HepG2 (cell line): Measurements from ENCODE around the gene GRAMD1B. TPM values are rescaled to one million over a fixed set of nuclear protein-coding genes. Genes with fewer than 3 reads are reported as not detected.

Experiments used
- ATAC-seq: fragments of 200-7000 bp; cut with Tn5 transposase; 3 replicates; pipeline ENCODE4 v1.9.1; 2020; ENCODE audit warnings: mild to moderate bottlenecking, moderate library complexity
- BruUV-seq: library from RNA; stranded (reverse); fragments of 400-500 nt; replicated peaks from 2 replicates; lab custom pipeline; 2021; lab: Mats Ljungman, UMichigan
- CTCF ChIA-PET: fragments of 300-600 bp; formaldehyde crosslinking; extraction: SDS; loops from one replicate; lab custom pipeline; 2021; ENCODE audit warnings: low total read pairs, inconsistent platforms, low intra/inter-chr PET ratio; lab: Yijun Ruan, JAX
- POLR2A ChIA-PET: fragments of 350-600 bp; sonication (Branson Sonifier 250); formaldehyde crosslinking; loops from one replicate; lab custom pipeline; 2020; ENCODE audit warnings: antibody characterized with exemption, inconsistent platforms; lab: Yijun Ruan, JAX
- DNase-seq: peaks from one replicate; pipeline ENCODE4 v3.0.0-alpha.2; 2015; ENCODE audit warnings: low spot score
- FAIRE-seq: peaks from 3 replicates; lab custom pipeline; 2011; peaks lifted over from hg19 to GRCh38; lab: Jason Lieb, UNC
- H2AFZ ChIP-seq: one replicate; pipeline ENCODE4 v1.6.1; 2011; ENCODE audit warnings: low read length, inconsistent platforms
- H3K27ac ChIP-seq: fragments of 300-600 bp; 3 replicates; pipeline ENCODE4 v1.8.0; 2011; ENCODE audit warnings: mixed run types, mild to moderate bottlenecking, mixed read lengths, low read length, inconsistent platforms; ENCODE audit not compliant: insufficient read depth; ENCODE audit errors: extremely low read length
- H3K27me3 ChIP-seq, 2 experiments: fragments of 200-600 bp in 1 of 2; 2 replicates in 1 of 2; 3 replicates in 1 of 2; pipeline versions ENCODE4 v1.6.0 to v1.8.0; 2011; ENCODE audit warnings: low read length in 2 of 2, mild to moderate bottlenecking in 2 of 2, moderate library complexity in 2 of 2, inconsistent platforms in 1 of 2; ENCODE audit not compliant: insufficient read depth in 2 of 2, control insufficient read depth in 1 of 2
- H3K36me3 ChIP-seq, 2 experiments: fragments of 200-600 bp in 1 of 2; replicated peaks in 1 of 2; 2 replicates in 1 of 2; 3 replicates in 1 of 2; pipeline versions ENCODE4 v1.5.1 to v1.8.0; 2011; ENCODE audit warnings: low read length in 2 of 2, inconsistent platforms in 1 of 2; ENCODE audit not compliant: insufficient read depth in 2 of 2, control insufficient read depth in 1 of 2
- H3K4me1 ChIP-seq: 2 replicates; pipeline ENCODE4 v1.5.1; 2012; ENCODE audit warnings: low read length, inconsistent platforms; ENCODE audit not compliant: insufficient read depth
- H3K4me2 ChIP-seq: 2 replicates; pipeline ENCODE4 v1.6.0; 2011; ENCODE audit warnings: low read depth, low read length, inconsistent platforms
- H3K4me3 ChIP-seq, 3 experiments: fragments of 200-600 bp in 1 of 3; sonication (generic), shearing (Covaris generic) in 1 of 3; replicated peaks in 1 of 3; 2 replicates each; pipeline ENCODE4 v1.5.1; 2011 to 2016; ENCODE audit warnings: low read length in 3 of 3, inconsistent platforms in 2 of 3, low read depth in 2 of 3, mild to moderate bottlenecking in 2 of 3, control low read depth in 1 of 3, mixed read lengths in 1 of 3; ENCODE audit not compliant: insufficient read depth in 1 of 3
- H3K79me2 ChIP-seq: one replicate; pipeline ENCODE4 v1.6.1; 2011; ENCODE audit warnings: low read length, inconsistent platforms; ENCODE audit not compliant: insufficient read depth
- H3K9ac ChIP-seq: 2 replicates; pipeline ENCODE4 v1.6.0; 2011; ENCODE audit warnings: mild to moderate bottlenecking, low read depth, low read length, inconsistent platforms; ENCODE audit not compliant: insufficient read depth
- H3K9me3 ChIP-seq: 2 replicates; pipeline ENCODE4 v1.5.1; 2012; ENCODE audit warnings: mild to moderate bottlenecking, low read length
- H4K20me1 ChIP-seq: 2 replicates; pipeline ENCODE4 v1.6.0; 2011; ENCODE audit warnings: inconsistent platforms, mild to moderate bottlenecking, low read length, moderate library complexity; ENCODE audit not compliant: insufficient read depth
- AGO2 ChIP-seq: fragments of 200-400 bp; formaldehyde crosslinking; optimal IDR thresholded peaks from 2 replicates; pipeline ENCODE3; 2017; ENCODE audit warnings: mild to moderate bottlenecking, low read depth, low read length, moderate library complexity
- FOXJ3 ChIP-seq: sonication (generic); formaldehyde crosslinking; IDR thresholded peaks from 2 replicates; pipeline ENCODE4 v1.4.0; 2020; ENCODE audit warnings: missing genetic modification reagents, mild to moderate bottlenecking, borderline replicate concordance
- MBD4 ChIP-seq: IDR thresholded peaks from 2 replicates; pipeline ENCODE4 v1.6.1; 2012; ENCODE audit warnings: low read length, inconsistent platforms, borderline replicate concordance
- MED13 ChIP-seq: sonication (generic); formaldehyde crosslinking; IDR thresholded peaks from 2 replicates; pipeline ENCODE4 v1.5.0; 2020; ENCODE audit warnings: missing genetic modification reagents
- MEF2D ChIP-seq: sonication (generic); formaldehyde crosslinking; IDR thresholded peaks from 2 replicates; pipeline ENCODE4 v1.5.1; 2020; ENCODE audit warnings: mild to moderate bottlenecking, missing genetic modification reagents
- MIER2 ChIP-seq: IDR thresholded peaks from 2 replicates; pipeline ENCODE4 v1.6.1; 2016; ENCODE audit warnings: missing biosample characterization, missing genetic modification reagents
- SKI ChIP-seq: fragments of 450-650 bp; IDR thresholded peaks from one replicate; pipeline ENCODE4 v1.6.1; 2018; ENCODE audit warnings: mild to moderate bottlenecking; ENCODE audit not compliant: partially characterized antibody
- ZNF317 ChIP-seq: sonication (generic); formaldehyde crosslinking; IDR thresholded peaks from 2 replicates; pipeline ENCODE4 v1.5.0; 2020; ENCODE audit warnings: mild to moderate bottlenecking, missing genetic modification reagents
- WGBS: methylation state at CpG from one replicate; pipeline ENCODE4 v1.1.6; 2017; ENCODE audit warnings: low lambda C conversion rate; 5-methylcytosine and 5-hydroxymethylcytosine counted together
- in situ Hi-C: cut with HindIII; loops from 2 replicates; pipeline ENCODE4 v1.10.0; 2017; ENCODE audit warnings: low pct_unique_long_range_greater_than_20kb; ENCODE audit not compliant: extremely low pct_ligation_motif_present
- intact Hi-C: fragments of 100-400 bp; cut with micrococcal nuclease; formaldehyde crosslinking; loops from one replicate; pipeline ENCODE4 v1.10.0; 2022; ENCODE audit not compliant: unreplicated experiment
- polyA plus RNA-seq, 8 experiments: library from polyadenylated mRNA; depleted of rRNA in 3 of 8; stranded (reverse) in 7 of 8; unstranded in 1 of 8; fragments of >200 nt; fragmentation: Illumina TruSeq in 4 of 8; extraction: Trizol in 4 of 8; gene quantifications; 2 replicates each; pipeline versions ENCODE4 v1.2.1 to v1.2.3, GENCODE V29; 2011 to 2016; ENCODE audit warnings: low read depth in 4 of 8, missing spikeins in 1 of 8, mixed read lengths in 1 of 8; ENCODE audit not compliant: insufficient read depth in 1 of 8
- total RNA-seq, 5 experiments: library from RNA; depleted of rRNA; stranded (reverse); fragments of >200 nt; fragmentation: Illumina TruSeq; extraction: Trizol; gene quantifications; 2 replicates each; pipeline ENCODE4 v1.2.3, GENCODE V29; 2016; ENCODE audit warnings: low read depth in 1 of 5
- TF ChIP-seq, protein P1 (sequence below): IDR thresholded peaks from 2 replicates; pipeline ENCODE4 v1.6.1; 2016; ENCODE audit warnings: mild to moderate bottlenecking, missing biosample characterization, missing genetic modification reagents
- TF ChIP-seq, protein P2 (sequence below), 2 experiments: IDR thresholded peaks; 2 replicates each; pipeline ENCODE4 v1.6.1; 2011 to 2012; ENCODE audit warnings: low read length in 2 of 2, borderline replicate concordance in 1 of 2, low read depth in 1 of 2, mild to moderate bottlenecking in 1 of 2, moderate library complexity in 1 of 2

The GRAMD1B gene
- total and polyA plus RNA-seq, 2 of the 13 experiments (the other 11 are each of a cell fraction or from before 2014, with no cell fraction given): 0.12 TPM; not detected in 1

DNA sequence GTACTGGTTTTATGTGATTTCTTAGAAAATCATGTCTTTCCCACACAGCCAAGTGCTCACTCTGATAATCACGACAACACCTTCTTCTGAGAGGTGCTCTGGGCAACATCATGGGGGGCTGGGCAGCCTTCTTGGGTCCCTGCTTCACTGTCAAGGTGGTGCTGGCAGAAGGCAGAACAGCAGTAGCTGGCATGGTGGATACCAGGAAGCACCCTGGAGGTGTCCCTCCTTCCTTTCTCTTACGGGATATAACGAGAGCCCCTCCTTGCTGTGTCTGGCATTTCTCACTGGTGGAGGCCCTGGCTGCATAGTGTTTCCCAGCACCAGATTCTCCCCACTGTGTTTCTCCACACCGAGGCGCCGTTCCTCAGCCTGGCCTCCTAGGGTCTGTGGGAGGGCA is 163.5 kb downstream of the GRAMD1B start:
- H3K27me3 ChIP-seq: no peaks in the 10 kb centered on the region
- WGBS: 83% methylated on average over 3 of the region's 6 CpGs
- intact Hi-C loops: no loop called here
- CTCF ChIA-PET: no interaction called here
- no peak overlapping the region for H3K9ac ChIP-seq
- ATAC-seq: no peak
- no peak for DNase-seq
- no peaks in the 10 kb centered on the region for H4K20me1 ChIP-seq
- TF ChIP-seq AGO2: no peak
- TF ChIP-seq, protein P1, sequence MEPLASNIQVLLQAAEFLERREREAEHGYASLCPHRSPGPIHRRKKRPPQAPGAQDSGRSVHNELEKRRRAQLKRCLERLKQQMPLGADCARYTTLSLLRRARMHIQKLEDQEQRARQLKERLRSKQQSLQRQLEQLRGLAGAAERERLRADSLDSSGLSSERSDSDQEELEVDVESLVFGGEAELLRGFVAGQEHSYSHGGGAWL (CRISPR knock-in tag): no peak
- no peak for TF ChIP-seq MED13 (CRISPR knock-in tag)
- no peak for TF ChIP-seq MEF2D (CRISPR knock-in tag)
- TF ChIP-seq FOXJ3 (CRISPR knock-in tag): no peak
- no peak for TF ChIP-seq ZNF317 (CRISPR knock-in tag)
- TF ChIP-seq MIER2 (CRISPR knock-in tag): no peak
- TF ChIP-seq, protein P2, sequence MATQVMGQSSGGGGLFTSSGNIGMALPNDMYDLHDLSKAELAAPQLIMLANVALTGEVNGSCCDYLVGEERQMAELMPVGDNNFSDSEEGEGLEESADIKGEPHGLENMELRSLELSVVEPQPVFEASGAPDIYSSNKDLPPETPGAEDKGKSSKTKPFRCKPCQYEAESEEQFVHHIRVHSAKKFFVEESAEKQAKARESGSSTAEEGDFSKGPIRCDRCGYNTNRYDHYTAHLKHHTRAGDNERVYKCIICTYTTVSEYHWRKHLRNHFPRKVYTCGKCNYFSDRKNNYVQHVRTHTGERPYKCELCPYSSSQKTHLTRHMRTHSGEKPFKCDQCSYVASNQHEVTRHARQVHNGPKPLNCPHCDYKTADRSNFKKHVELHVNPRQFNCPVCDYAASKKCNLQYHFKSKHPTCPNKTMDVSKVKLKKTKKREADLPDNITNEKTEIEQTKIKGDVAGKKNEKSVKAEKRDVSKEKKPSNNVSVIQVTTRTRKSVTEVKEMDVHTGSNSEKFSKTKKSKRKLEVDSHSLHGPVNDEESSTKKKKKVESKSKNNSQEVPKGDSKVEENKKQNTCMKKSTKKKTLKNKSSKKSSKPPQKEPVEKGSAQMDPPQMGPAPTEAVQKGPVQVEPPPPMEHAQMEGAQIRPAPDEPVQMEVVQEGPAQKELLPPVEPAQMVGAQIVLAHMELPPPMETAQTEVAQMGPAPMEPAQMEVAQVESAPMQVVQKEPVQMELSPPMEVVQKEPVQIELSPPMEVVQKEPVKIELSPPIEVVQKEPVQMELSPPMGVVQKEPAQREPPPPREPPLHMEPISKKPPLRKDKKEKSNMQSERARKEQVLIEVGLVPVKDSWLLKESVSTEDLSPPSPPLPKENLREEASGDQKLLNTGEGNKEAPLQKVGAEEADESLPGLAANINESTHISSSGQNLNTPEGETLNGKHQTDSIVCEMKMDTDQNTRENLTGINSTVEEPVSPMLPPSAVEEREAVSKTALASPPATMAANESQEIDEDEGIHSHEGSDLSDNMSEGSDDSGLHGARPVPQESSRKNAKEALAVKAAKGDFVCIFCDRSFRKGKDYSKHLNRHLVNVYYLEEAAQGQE (IDR thresholded peaks at IDR 0.05; ENCODE audit: borderline replicate concordance in 1 of 2, low read depth in 1 of 2, low read length in 2 of 2): no peak
- no peak for TF ChIP-seq SKI
- TF ChIP-seq MBD4: no peak
- TF ChIP-seq, all 625 proteins: peak for 0
- H2AFZ ChIP-seq: no peak overlapping the region
- no peaks in the 10 kb centered on the region for H3K9me3 ChIP-seq
- FAIRE-seq: no peak
- POLR2A ChIA-PET: no interaction called here
- no TSS peak for BruUV-seq
- H3K36me3 ChIP-seq: no peaks in the 10 kb centered on the region
- H3K79me2 ChIP-seq: no peaks in the 10 kb centered on the region
- H3K27ac ChIP-seq: no peak overlapping the region
- in situ Hi-C loops: no loop called here
- no peak overlapping the region for H3K4me3 ChIP-seq
- peaks cover 11% of the 10 kb centered on the region for H3K4me1 ChIP-seq
- no peak overlapping the region for H3K4me2 ChIP-seq
